T-helper 2 cell treated with Interferon-gamma antibody and Interleukin-4, amounts not matched to agents 5 μg/mL and 100 μg/mL, for 36 hours (primary cell): ENCODE results near the gene ARPP19.
A peak's percentile ranks its signal among the peaks of the same experiment; 100 is the strongest.
"Not testable (repeated sequence)": the region's sequence is repeated elsewhere in the genome, so short reads cannot be mapped to it uniquely, and the experiment has no call there.

Source experiments
- DNase-seq: peaks from one replicate; pipeline ENCODE4 v3.0.0; 2021; ENCODE audit warnings: low spot score
- H3K27ac Mint-ChIP-seq: one replicate; pipeline ENCODE4 v1.8.0; 2021; ENCODE audit warnings: mild to moderate bottlenecking, mixed read lengths
- H3K27me3 Mint-ChIP-seq: one replicate; pipeline ENCODE4 v1.8.0; 2021; ENCODE audit warnings: low read depth, mixed read lengths
- H3K36me3 Mint-ChIP-seq: one replicate; pipeline ENCODE4 v1.8.0; 2021; ENCODE audit warnings: low read depth, mixed read lengths
- H3K4me1 Mint-ChIP-seq: one replicate; pipeline ENCODE4 v1.8.0; 2021; ENCODE audit warnings: low read depth, mixed read lengths
- H3K4me3 Mint-ChIP-seq: one replicate; pipeline ENCODE4 v1.8.0; 2022; ENCODE audit warnings: mild to moderate bottlenecking, moderate library complexity, mixed read lengths
- H3K9me3 Mint-ChIP-seq: one replicate; pipeline ENCODE4 v1.8.0; 2021; ENCODE audit warnings: mixed read lengths

The ARPP19 gene

DNA sequence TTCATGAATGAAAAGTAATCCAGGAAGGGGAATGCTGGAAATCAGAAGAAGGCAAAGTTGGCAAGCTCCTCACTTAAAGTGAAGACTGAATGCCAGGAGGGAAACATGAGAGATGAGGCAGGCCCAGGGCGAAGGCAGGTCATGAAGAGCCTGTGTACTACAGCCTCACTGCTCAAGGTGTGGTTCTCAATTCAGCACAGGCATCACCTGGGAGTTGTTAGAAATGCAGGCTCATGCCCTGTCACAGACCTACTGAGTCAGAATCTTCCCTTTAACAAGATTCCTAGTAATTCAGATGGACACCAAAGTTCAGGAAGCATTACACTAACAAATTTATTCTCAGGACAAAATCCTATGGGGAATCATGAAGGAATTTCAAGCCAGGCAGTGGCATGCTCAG, 54.3 kb downstream of the ARPP19 start:
- peaks cover 5% of the 10 kb centered on the region for H3K27me3 Mint-ChIP-seq
- H3K4me1 Mint-ChIP-seq, result peaks cover 11% of the 10 kb centered on the region
- no peak for DNase-seq
- no peak overlapping the region for H3K4me3 Mint-ChIP-seq
- no peak overlapping the region for H3K27ac Mint-ChIP-seq
- H3K36me3 Mint-ChIP-seq, result no peaks in the 10 kb centered on the region
- no peaks in the 10 kb centered on the region for H3K9me3 Mint-ChIP-seq

DNA sequence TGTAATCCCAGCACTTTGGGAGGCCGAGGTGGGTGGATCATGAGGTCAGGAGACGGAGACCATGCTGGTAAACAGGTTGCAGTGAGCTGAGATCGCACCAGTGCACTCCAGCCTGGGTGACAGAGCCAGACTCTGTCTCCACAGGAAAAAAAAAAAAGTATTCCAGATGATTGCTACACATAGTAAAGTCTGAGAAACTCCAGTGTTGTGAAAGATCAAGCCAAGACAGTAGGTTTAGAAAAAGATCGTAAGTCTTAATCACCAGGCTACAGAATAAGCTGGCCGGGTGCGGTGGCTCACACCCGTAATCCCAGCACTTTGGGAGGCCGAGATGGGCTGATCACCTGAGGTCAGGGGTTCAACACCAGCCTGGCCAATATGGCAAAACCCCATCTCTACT, 56.0 kb downstream of the ARPP19 start:
- not testable (repeated sequence) for H3K4me3 Mint-ChIP-seq, H3K27ac Mint-ChIP-seq, H3K27me3 Mint-ChIP-seq, DNase-seq, H3K36me3 Mint-ChIP-seq, H3K4me1 Mint-ChIP-seq, H3K9me3 Mint-ChIP-seq

DNA sequence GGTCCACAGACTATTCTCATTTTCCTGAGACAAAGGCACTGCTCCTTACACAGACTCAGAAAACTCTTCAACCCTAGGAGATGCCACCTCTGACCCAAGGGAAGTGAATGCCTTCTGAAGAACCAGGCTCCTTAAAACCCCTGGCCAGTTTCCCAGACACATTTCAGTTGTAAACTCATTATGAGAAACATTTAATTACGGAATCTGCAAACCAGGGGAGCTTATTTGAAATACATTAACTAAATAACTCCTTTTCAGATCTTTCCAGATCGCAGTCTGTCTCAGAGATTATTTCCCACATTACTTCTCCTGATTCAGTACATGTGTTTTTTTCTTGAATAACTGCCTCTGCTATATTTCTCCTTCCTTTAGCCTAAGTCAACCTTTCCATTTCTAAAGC, 57.7 kb downstream of the ARPP19 start:
- Mint-ChIP-seq H3K36me3 (no peaks in the 10 kb centered on the region), H3K27ac (no peak overlapping the region), H3K27me3 (peaks cover 5% of the 10 kb centered on the region), H3K4me1 (peaks cover 4% of the 10 kb centered on the region), H3K4me3 (no peak overlapping the region), H3K9me3 (no peaks in the 10 kb centered on the region)
- no peak for DNase-seq

DNA sequence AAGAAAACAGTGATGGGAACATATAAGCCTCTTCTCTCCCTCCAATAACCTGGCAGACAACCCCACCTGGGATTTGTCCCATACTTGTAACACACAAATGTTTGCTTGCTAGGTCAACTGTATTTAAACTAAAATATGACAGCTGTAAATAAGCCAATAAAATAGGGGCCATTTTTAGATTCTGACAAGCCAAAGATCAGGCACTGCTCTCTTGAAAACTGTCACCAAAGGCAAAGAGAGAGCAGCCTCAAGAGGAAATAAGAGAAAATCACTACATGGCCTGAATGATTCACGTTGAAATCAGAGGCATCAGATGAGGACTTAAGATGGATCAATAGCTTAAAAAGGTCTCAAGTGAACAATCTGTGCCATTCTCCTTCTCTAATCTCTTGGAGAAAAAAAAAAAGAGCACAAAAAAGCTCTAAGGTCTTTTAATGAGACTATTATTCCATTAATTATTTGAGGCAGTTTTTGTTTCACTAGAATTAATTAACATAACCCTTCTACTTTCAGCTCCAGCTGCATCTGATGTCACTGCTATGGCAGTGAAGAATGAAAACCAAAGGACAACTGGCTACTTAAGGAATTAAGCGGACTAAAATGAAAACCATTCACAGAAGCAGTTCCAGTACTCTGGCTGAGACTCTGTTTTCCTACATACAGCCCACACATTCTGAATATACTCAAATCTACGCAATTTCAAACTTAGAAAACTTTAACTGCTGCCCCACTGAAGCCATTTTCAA, 59.2 kb downstream of the ARPP19 start:
- peaks cover 5% of the 10 kb centered on the region for H3K27me3 Mint-ChIP-seq
- peaks cover 11% of the 10 kb centered on the region for H3K4me1 Mint-ChIP-seq
- no peak overlapping the region for H3K27ac Mint-ChIP-seq
- H3K36me3 Mint-ChIP-seq, result no peaks in the 10 kb centered on the region
- no peak overlapping the region for H3K4me3 Mint-ChIP-seq
- DNase-seq, result no peak
- no peaks in the 10 kb centered on the region for H3K9me3 Mint-ChIP-seq

DNA sequence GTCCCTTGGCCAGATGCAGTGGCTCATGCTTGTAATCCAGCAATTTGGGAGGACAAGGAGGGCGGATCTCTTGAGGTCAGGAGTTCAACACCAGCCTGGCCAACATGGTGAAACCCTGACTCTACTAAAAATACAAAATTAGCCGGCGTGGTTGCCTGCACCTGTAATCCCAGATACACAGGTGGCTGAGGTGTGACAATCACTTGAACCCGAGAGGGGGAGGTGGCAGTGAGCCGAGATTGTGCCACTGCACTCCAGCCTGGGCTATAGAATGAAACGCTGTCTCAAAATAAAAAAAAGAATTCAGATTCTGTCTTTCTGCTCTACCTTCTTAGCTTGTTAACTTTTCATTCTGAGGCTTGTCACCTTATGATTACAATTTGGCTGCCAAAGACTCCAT, 62.3 kb downstream of the ARPP19 start:
- Mint-ChIP-seq H3K27ac (no peak overlapping the region), H3K4me1 (peaks cover 22% of the 10 kb centered on the region), H3K9me3 (no peaks in the 10 kb centered on the region), H3K36me3 (peaks cover 5% of the 10 kb centered on the region), H3K27me3 (peaks cover 5% of the 10 kb centered on the region), H3K4me3 (no peak overlapping the region)
- no peak for DNase-seq

DNA sequence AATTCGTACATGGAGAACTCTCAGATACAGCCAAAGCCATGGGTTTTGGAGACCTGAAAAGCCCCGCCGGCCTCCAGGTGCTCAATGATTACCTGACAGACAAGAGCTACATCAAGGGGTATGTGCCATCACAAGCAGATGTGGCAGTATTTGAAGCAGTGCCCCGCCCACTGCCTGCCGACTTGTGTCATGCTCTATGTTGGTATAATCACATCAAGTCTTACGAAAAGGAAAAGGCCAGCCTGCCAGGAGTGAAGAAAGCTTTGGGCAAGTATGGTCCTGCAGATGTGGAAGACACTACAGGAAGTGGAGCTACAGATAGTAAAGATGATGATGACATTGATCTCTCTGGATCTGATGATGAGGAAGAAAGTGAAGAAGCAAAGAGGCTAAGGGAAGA, 63.7 kb downstream of the ARPP19 start:
- Mint-ChIP-seq H3K27ac (peak overlapping the region; percentile 4), H3K36me3 (peaks cover 5% of the 10 kb centered on the region), H3K27me3 (no peaks in the 10 kb centered on the region), H3K4me1 (peaks cover 22% of the 10 kb centered on the region), H3K4me3 (no peak overlapping the region), H3K9me3 (no peaks in the 10 kb centered on the region)
- no peak for DNase-seq

DNA sequence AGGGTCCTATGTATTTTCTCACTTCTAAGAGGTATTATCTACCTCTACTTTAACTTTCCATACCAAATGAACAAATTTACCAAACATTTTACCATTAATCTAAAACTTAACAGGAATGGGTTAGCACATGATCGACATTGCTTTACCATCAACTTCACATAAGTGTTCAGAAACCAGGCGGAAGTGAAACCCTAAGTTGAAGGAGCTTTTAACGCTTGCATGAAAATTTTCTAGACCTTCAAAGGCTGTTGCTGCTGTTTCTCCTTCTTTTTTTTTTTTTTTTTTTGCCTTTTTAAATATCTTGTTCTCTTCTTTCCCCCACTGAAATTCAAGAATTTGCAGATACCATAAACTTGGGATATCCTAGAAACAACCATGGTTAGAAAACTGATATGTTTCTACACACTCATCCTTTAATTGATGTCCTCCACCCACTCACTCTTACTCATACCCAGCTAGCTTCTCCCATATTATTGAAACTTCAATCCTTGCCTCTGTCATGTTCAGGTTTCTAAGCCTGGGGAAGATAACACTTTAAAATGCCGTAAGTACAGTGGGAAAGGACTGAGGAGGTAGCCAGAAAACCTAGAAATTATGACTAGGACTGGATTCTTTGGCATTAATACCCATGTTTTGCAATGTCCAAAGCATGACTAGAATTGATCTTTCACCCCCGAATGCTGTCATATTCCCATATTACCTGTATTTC, 64.9 kb downstream of the ARPP19 start:
- peaks cover 21% of the 10 kb centered on the region for H3K4me1 Mint-ChIP-seq
- H3K4me3 Mint-ChIP-seq, result peak overlapping the region; percentile 66
- no peak for DNase-seq
- peaks cover 5% of the 10 kb centered on the region for H3K36me3 Mint-ChIP-seq
- H3K27ac Mint-ChIP-seq, result peak overlapping the region; percentile 61
- H3K27me3 Mint-ChIP-seq, result no peaks in the 10 kb centered on the region
- no peaks in the 10 kb centered on the region for H3K9me3 Mint-ChIP-seq

DNA sequence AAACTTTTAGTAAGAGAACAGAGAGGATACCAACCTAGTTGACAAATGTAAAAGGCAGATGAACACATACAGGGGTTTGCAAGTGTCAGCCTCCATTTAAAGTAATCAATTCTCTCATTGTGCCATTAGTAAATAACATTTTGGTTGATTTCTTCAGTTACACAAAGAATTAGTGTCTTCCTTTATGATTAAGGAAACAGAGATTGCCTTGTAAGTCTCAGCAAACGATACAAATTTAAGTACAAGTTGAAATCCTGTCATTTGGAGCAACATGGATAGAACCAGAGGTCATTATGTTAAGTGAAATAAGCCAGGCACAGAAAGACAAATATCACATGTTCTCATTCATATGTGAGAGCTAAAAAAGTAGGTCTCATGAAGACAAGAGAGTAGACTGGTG, 66.2 kb downstream of the ARPP19 start:
- H3K36me3 Mint-ChIP-seq, result peaks cover 5% of the 10 kb centered on the region
- H3K4me3 Mint-ChIP-seq, result no peak overlapping the region
- peaks cover 19% of the 10 kb centered on the region for H3K4me1 Mint-ChIP-seq
- no peaks in the 10 kb centered on the region for H3K9me3 Mint-ChIP-seq
- no peak for DNase-seq
- H3K27ac Mint-ChIP-seq, result peak overlapping the region; percentile 34
- no peaks in the 10 kb centered on the region for H3K27me3 Mint-ChIP-seq

DNA sequence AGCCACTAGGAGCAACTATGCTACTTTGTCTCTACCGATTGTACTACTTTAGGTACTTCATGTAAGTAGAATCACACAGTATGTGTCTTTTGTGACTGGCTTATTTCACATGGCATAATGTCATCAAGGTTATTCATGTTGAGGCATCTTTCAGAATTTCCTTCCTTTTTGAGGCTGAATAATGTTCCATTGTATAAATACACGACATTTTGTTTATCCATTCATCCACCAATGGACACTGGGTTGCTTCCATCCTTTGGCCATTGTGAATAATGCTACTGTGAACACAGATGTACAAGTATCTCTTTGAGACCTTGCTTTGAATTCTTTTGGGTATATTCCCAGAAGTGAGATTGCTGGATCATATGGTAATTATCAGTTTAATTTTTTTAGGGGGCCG, 69.3 kb downstream of the ARPP19 start:
- H3K27me3 Mint-ChIP-seq, result no peaks in the 10 kb centered on the region
- no peaks in the 10 kb centered on the region for H3K9me3 Mint-ChIP-seq
- peaks cover 5% of the 10 kb centered on the region for H3K36me3 Mint-ChIP-seq
- no peak for DNase-seq
- H3K4me1 Mint-ChIP-seq, result peaks cover 20% of the 10 kb centered on the region
- H3K27ac Mint-ChIP-seq, result no peak overlapping the region
- H3K4me3 Mint-ChIP-seq, result no peak overlapping the region

DNA sequence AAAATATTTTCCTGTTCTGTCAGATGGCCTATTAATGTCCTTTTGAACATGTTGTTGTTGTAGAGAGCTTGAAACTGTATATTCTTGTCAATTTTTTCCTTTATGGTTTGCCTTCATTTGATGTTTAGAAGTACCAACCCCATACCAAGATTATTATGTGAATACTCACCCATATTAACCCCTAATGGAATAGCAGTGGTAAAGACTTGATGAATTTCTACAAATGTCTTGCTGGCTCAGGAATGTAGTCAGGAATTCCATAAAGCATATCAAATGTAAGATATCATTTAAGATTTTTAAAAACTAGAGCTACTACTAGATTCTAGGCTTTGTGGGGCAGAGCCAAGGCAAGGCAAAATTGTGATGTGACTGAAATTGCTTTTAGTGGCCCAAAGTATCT, 70.1 kb downstream of the ARPP19 start:
- Mint-ChIP-seq H3K36me3 (peaks cover 5% of the 10 kb centered on the region), H3K27ac (no peak overlapping the region), H3K27me3 (no peaks in the 10 kb centered on the region), H3K4me1 (peaks cover 13% of the 10 kb centered on the region), H3K4me3 (no peak overlapping the region), H3K9me3 (no peaks in the 10 kb centered on the region)
- DNase-seq, result no peak
